Measurements from ENCODE around the gene FAH. TPM values are rescaled to one million over a fixed set of nuclear protein-coding genes. Genes with fewer than 3 reads are reported as not detected.

The FAH gene
- polyA plus RNA-seq, 1 donor from 2014 or later, result 3.1 TPM

GRCh38 chr15:80194186-80194585 is 41.4 kb downstream of the FAH start:
- Histone ChIP-seq H3K9me3 (ENCODE audit: low read length) (no peaks in the 10 kb centered on the region), H3K9me2 (ENCODE audit: insufficient read depth, low read length) (no peaks in the 10 kb centered on the region), H3F3A (ENCODE audit: insufficient read depth, low read length, poor library complexity, severe bottlenecking) (no peaks in the 10 kb centered on the region), H4K20me1 (ENCODE audit: insufficient read depth) (no peaks in the 10 kb centered on the region), H3K4me3 (ENCODE audit: low read length) (no peak overlapping the region), H3K79me2 (replicated peaks; ENCODE audit: insufficient read depth, low read length) (no peaks in the 10 kb centered on the region), H3K27ac (ENCODE audit: low read length) (no peak overlapping the region), H3K27me3 (ENCODE audit: insufficient read depth, low read depth, low read length) (no peaks in the 10 kb centered on the region), H3K9ac (ENCODE audit: low read length) (no peak overlapping the region), H2AFZ (ENCODE audit: low read depth, low read length) (no peak overlapping the region), H3K36me3 (ENCODE audit: insufficient read depth, low read length) (no peaks in the 10 kb centered on the region), H3K4me2 (ENCODE audit: low read length) (no peak overlapping the region)
- TF ChIP-seq EZH2 (IDR thresholded peaks at IDR 0.05; ENCODE audit: borderline replicate concordance, insufficient read depth, low read length, poor library complexity, severe bottlenecking) (no peak), POLR2AphosphoS5 (IDR thresholded peaks at IDR 0.05) (no peak), CTCF (IDR thresholded peaks at IDR 0.05; ENCODE audit: poor library complexity, severe bottlenecking) (no peak)

GRCh38 chr15:80194914-80195313 is 42.1 kb downstream of the FAH start:
- H3K27me3 ChIP-seq (ENCODE audit: insufficient read depth, low read depth, low read length), result no peaks in the 10 kb centered on the region
- no peaks in the 10 kb centered on the region for H4K20me1 ChIP-seq (ENCODE audit: insufficient read depth)
- no peak overlapping the region for H3K4me2 ChIP-seq (ENCODE audit: low read length)
- no peak overlapping the region for H3K27ac ChIP-seq (ENCODE audit: low read length)
- no peak overlapping the region for H3K9ac ChIP-seq (ENCODE audit: low read length)
- H3K4me3 ChIP-seq (ENCODE audit: low read length), result no peak overlapping the region
- no peak overlapping the region for H2AFZ ChIP-seq (ENCODE audit: low read depth, low read length)
- no peaks in the 10 kb centered on the region for H3K9me2 ChIP-seq (ENCODE audit: insufficient read depth, low read length)
- no peaks in the 10 kb centered on the region for H3K9me3 ChIP-seq (ENCODE audit: low read length)
- H3K36me3 ChIP-seq (ENCODE audit: insufficient read depth, low read length), result no peaks in the 10 kb centered on the region
- H3K79me2 ChIP-seq (replicated peaks; ENCODE audit: insufficient read depth, low read length), result no peaks in the 10 kb centered on the region
- H3F3A ChIP-seq (ENCODE audit: insufficient read depth, low read length, poor library complexity, severe bottlenecking), result no peaks in the 10 kb centered on the region
- TF ChIP-seq REST (IDR thresholded peaks at IDR 0.05; ENCODE audit: borderline replicate concordance) (no peak), SMC3 (conservative IDR thresholded peaks at IDR 0.05; ENCODE audit: poor library complexity) (no peak), MXI1 (conservative IDR thresholded peaks at IDR 0.05; ENCODE audit: poor library complexity, severe bottlenecking) (no peak), RAD21 (conservative IDR thresholded peaks at IDR 0.05) (no peak), CTCF (IDR thresholded peaks at IDR 0.05; ENCODE audit: poor library complexity, severe bottlenecking) (no peak), EP300 (conservative IDR thresholded peaks at IDR 0.05; ENCODE audit: poor library complexity, severe bottlenecking) (no peak)

Measured in neural cell (in vitro differentiated cells).